ENCODE results near the gene RHBDF1. TPM values are rescaled to one million over a fixed set of nuclear protein-coding genes. Genes with fewer than 3 reads are reported as not detected.

RHBDF1 gene
- total RNA-seq, 1 experiment from 2014 or later: 26.3 TPM

DNA sequence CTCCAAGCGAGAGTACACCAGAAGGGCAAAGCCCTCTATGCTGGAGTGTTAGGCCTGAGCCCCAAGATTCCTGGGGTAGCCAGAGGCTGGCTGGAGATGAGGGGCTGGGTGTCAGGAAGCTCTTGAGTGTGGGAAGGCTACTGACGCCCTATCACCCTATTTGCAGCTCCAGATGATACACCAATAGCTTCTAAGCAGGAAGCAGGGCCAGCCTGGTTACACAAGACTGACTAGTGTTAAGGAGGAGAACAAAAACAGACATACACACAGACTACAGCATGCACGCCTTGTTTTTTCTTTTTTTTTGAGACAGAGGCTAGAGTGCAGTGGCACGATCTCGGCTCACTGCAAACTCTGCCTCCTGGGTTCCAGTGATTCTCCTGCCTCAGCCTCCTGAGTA lies 34.9 kb downstream of the RHBDF1 start:
- ChIA-PET POLR2A (no interaction called here), CTCF (interaction anchor here (0.7 kb wide), 1 partner anchor 28 kb away, joined by 3 read pairs; no protein-coding TSS in a partner anchor)
- H3K4me1 Mint-ChIP-seq (ENCODE audit: insufficient read depth, unreplicated experiment): no peaks in the 10 kb centered on the region
- no peak for TF ChIP-seq CTCF (IDR thresholded peaks at IDR 0.05; ENCODE audit: unreplicated experiment)
- no peak for DNase-seq (ENCODE audit: unreplicated experiment)
- no peaks in the 10 kb centered on the region for H3K27me3 Mint-ChIP-seq (ENCODE audit: insufficient read depth, unreplicated experiment)
- intact Hi-C loops (cut with micrococcal nuclease): no loop called here
- H3K27ac Mint-ChIP-seq (ENCODE audit: low read depth, unreplicated experiment): no peak overlapping the region
- H3K36me3 Mint-ChIP-seq (ENCODE audit: insufficient read depth, unreplicated experiment): peaks cover 21% of the 10 kb centered on the region
- no TSS peak for BruUV-seq (replicated peaks)
- no peak overlapping the region for H3K4me3 Mint-ChIP-seq (ENCODE audit: unreplicated experiment)
- no peaks in the 10 kb centered on the region for H3K9me3 Mint-ChIP-seq (ENCODE audit: unreplicated experiment)

DNA sequence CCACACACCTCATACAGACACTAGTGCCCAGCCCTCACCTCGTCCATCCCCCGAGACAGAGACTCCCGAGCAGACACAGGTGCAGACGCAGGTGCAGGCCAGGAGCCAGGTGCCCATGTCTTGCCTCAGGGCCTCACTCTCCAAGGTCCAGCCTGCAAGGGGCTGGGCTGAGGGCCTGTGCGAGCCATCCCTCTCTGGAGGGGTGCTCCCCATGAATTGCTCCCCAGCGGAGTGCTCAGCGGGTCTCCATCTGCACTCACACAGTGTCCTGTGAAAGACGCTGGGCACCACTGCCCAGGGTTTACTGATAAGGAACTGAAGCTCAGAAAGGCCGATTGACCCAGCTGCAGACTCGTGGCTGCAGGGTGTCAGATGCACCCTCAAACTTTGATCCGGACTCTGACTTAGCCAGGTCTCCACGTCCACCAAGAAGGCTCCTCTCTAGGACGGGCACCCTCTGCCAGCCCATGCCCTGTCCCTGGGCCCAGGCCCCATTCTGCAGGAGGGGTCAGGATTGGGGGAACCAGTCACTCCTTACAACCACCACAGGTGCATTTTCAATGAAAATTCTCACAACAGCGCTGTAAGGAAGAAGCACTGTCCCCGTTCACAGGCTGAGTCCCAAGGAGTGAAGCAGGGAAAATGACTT lies 36.0 kb downstream of the RHBDF1 start:
- TF ChIP-seq CTCF (IDR thresholded peaks at IDR 0.05; ENCODE audit: unreplicated experiment): no peak
- intact Hi-C loops (cut with micrococcal nuclease): no loop called here
- POLR2A ChIA-PET: interaction anchor here (1.0 kb wide), 1 partner anchor 17 kb away, joined by 4 read pairs; the partner anchor contains the start of genes POLR3K and SNRNP25
- no peak overlapping the region for H3K4me3 Mint-ChIP-seq (ENCODE audit: unreplicated experiment)
- H3K27ac Mint-ChIP-seq (ENCODE audit: low read depth, unreplicated experiment): no peak overlapping the region
- no peaks in the 10 kb centered on the region for H3K4me1 Mint-ChIP-seq (ENCODE audit: insufficient read depth, unreplicated experiment)
- no peak for DNase-seq (ENCODE audit: unreplicated experiment)
- H3K36me3 Mint-ChIP-seq (ENCODE audit: insufficient read depth, unreplicated experiment): peaks cover 10% of the 10 kb centered on the region
- no peaks in the 10 kb centered on the region for H3K27me3 Mint-ChIP-seq (ENCODE audit: insufficient read depth, unreplicated experiment)
- BruUV-seq (replicated peaks): no TSS peak
- H3K9me3 Mint-ChIP-seq (ENCODE audit: unreplicated experiment): no peaks in the 10 kb centered on the region
- CTCF ChIA-PET: no interaction called here

DNA sequence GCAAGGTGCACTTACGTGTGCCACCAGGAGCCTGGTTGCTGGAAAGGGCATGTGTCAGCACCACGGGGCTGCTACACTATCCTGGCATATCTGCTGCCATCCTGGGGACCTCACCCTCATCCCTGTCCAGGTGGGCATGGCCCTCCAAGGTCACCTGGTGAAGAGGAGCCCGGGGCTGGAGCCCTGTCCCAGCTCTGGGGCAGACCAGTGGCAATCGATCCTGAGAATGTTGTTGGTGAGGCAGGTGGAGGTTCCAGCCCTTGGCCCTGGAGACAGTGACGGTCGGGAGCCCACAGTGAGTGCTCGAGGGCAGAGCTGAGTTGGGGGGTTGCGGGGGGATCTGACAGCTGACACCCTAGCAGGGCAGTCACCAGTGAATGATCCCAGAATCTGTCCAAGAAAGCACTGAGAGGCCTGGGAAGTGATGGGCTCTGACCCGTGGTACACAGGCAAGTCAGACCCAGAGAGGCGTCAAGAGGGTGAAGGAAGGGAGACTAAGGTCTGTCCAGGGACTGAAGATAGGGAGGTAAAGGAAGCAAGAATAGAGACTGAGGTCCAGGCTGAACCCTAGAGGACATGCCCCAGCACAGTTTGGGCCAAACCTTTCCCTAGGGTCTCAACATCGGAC lies 36.6 kb downstream of the RHBDF1 start:
- H3K4me3 Mint-ChIP-seq (ENCODE audit: unreplicated experiment): no peak overlapping the region
- no peaks in the 10 kb centered on the region for H3K9me3 Mint-ChIP-seq (ENCODE audit: unreplicated experiment)
- POLR2A ChIA-PET: interaction anchor here (1.0 kb wide), 1 partner anchor 18 kb away, joined by 4 read pairs; the partner anchor contains the start of genes POLR3K and SNRNP25
- no peaks in the 10 kb centered on the region for H3K27me3 Mint-ChIP-seq (ENCODE audit: insufficient read depth, unreplicated experiment)
- no TSS peak for BruUV-seq (replicated peaks)
- no peak for DNase-seq (ENCODE audit: unreplicated experiment)
- H3K36me3 Mint-ChIP-seq (ENCODE audit: insufficient read depth, unreplicated experiment): peaks cover 5% of the 10 kb centered on the region
- CTCF ChIA-PET: no interaction called here
- H3K27ac Mint-ChIP-seq (ENCODE audit: low read depth, unreplicated experiment): no peak overlapping the region
- TF ChIP-seq CTCF (IDR thresholded peaks at IDR 0.05; ENCODE audit: unreplicated experiment): no peak
- H3K4me1 Mint-ChIP-seq (ENCODE audit: insufficient read depth, unreplicated experiment): no peaks in the 10 kb centered on the region
- intact Hi-C loops (cut with micrococcal nuclease): no loop called here

DNA sequence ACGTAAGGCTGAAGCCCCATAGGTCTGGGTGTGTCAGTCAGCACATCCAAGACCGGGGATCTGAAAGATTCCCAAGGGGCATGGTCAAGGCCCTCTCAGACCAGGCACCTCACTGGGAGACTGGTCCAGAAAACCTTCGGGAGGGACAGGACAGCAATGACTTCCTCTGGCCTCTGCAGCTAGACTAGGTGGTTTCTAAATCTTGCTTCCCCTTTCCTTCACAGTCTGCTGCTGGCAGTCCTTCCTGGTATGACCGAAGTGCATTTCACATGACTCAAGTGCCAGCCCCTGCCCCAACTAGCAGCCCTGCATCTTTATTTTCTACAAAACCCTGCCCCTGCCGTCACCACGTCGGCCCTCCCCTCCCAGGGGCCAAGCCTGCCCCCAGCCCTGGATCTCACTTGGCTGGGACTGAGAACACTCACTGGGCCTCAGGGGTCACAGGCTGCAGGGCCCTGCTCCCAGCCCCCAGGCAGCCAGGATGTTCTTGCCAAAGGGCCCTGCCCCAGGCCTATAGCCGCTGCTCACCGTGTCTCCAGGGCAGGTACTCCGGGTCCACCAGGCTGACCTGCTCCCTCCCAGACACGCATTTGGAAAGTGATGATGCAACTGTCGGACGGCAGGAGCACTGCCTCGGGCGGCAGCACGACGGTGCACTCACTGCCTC lies 37.3 kb downstream of the RHBDF1 start:
- H3K36me3 Mint-ChIP-seq (ENCODE audit: insufficient read depth, unreplicated experiment): peaks cover 5% of the 10 kb centered on the region
- no TSS peak for BruUV-seq (replicated peaks)
- ChIA-PET POLR2A (no interaction called here), CTCF (interaction anchor here (0.9 kb wide), 1 partner anchor 72 kb away, joined by 4 read pairs; no protein-coding TSS in a partner anchor)
- H3K27me3 Mint-ChIP-seq (ENCODE audit: insufficient read depth, unreplicated experiment): no peaks in the 10 kb centered on the region
- DNase-seq (ENCODE audit: unreplicated experiment): peak; percentile 48
- intact Hi-C loops (cut with micrococcal nuclease): no loop called here
- TF ChIP-seq CTCF (IDR thresholded peaks at IDR 0.05; ENCODE audit: unreplicated experiment): no peak
- H3K4me3 Mint-ChIP-seq (ENCODE audit: unreplicated experiment): no peak overlapping the region
- no peak overlapping the region for H3K27ac Mint-ChIP-seq (ENCODE audit: low read depth, unreplicated experiment)
- no peaks in the 10 kb centered on the region for H3K4me1 Mint-ChIP-seq (ENCODE audit: insufficient read depth, unreplicated experiment)
- no peaks in the 10 kb centered on the region for H3K9me3 Mint-ChIP-seq (ENCODE audit: unreplicated experiment)
